ENCODE data around the gene CD6. TPM values are rescaled to one million over a fixed set of nuclear protein-coding genes. Genes with fewer than 3 reads are reported as not detected.

CD6 gene
- total and polyA plus RNA-seq, 2 of the 8 experiments (the other 6 are each of a cell fraction or from before 2014, with no cell fraction given) = 0.03 TPM; not detected in 1

DNA sequence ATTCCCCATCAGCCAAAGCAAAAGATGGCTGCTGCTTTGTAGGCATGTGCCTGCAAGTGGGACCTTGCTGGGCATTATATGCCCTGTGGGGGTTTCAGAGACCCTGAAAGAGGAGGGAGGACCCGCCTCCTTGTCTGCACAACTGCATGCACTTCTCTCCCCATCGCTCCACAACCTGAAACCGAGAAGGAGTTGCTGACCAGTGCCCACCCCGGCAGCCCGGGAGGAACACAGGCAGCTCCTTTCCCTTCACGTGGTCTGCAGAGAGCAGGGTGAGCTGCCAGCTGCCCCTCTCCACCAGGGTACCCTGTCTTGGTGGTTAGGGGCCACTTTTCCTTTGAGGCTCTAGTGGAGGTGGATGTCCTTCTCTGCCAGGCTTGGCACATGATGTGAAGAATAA lies 48.6 kb upstream of the CD6 start:
- WGBS, 2 experiments (ENCODE audit: extremely low coverage in 1 of 2, insufficient coverage in 1 of 2, insufficient read length in 1 of 2, insufficient replicate concordance in 2 of 2, low coverage in 1 of 2, low lambda C conversion rate in 2 of 2, missing lambda C conversion rate in 1 of 2) = 56% methylated on average over 6 of the region's 6 CpGs; no CpG with 5 or more reads in 1 of the 2 experiments
- no peak overlapping the region for H4K8ac ChIP-seq (ENCODE audit: extremely low read depth, insufficient read depth, low read length)
- no peak overlapping the region for H3K4ac ChIP-seq (replicated peaks; ENCODE audit: insufficient read length, low read depth, low read length)
- H2AFZ ChIP-seq (ENCODE audit: low read length) = no peak overlapping the region
- peaks cover 9 to 16% of the 10 kb centered on the region in 2 experiments for H4K20me1 ChIP-seq (replicated peaks in 1 of 2; ENCODE audit: control insufficient read depth in 1 of 2, insufficient read depth in 2 of 2, low read length in 2 of 2)
- DNase-seq (ENCODE audit: low read depth in 1 of 2, low spot score in 2 of 2) (no peak), FAIRE-seq (no peak)
- no peak overlapping the region for H2AK5ac ChIP-seq (ENCODE audit: low read depth, low read length)
- no peaks in the 10 kb centered on the region for H3K9me3 ChIP-seq (ENCODE audit: insufficient read depth in 2 of 2, low read depth in 1 of 2, low read length in 1 of 2)
- peaks cover 0 to 8% of the 10 kb centered on the region in 2 experiments; a peak in 1 of 4 replicates for H3K79me2 ChIP-seq (ENCODE audit: control insufficient read depth in 1 of 2, insufficient read depth in 2 of 2, low read length in 2 of 2)
- CTCF ChIA-PET (ENCODE audit: partially characterized antibody) = interaction anchor here (1.2 to 1.7 kb wide), 3 partner anchors 10 to 23 kb away, joined by 4 to 7 read pairs (median 4); no protein-coding TSS in a partner anchor
- no peak overlapping the region for H3K14ac ChIP-seq (ENCODE audit: insufficient read length)
- no peak overlapping the region for H2BK5ac ChIP-seq (ENCODE audit: low read depth, low read length)
- H2BK20ac ChIP-seq (ENCODE audit: low read length) = no peak overlapping the region
- H3K4me1 ChIP-seq (replicated peaks in 1 of 4; ENCODE audit: control insufficient read depth in 3 of 4, insufficient read depth in 4 of 4, low read length in 3 of 4) = peaks cover 5 to 14% (median 5%) of the 10 kb centered on the region in 4 experiments; a peak in 6 of 7 replicates
- H4K91ac ChIP-seq (replicated peaks; ENCODE audit: insufficient read length, low read length) = no peak overlapping the region
- H3K18ac ChIP-seq (ENCODE audit: extremely low read depth, low read length) = no peak overlapping the region
- H2BK12ac ChIP-seq (ENCODE audit: low read depth, low read length) = no peak overlapping the region
- no peak overlapping the region for H3K23ac ChIP-seq (ENCODE audit: insufficient read length)
- H3K27ac ChIP-seq (ENCODE audit: low read depth, low read length) = no peak overlapping the region
- H4K5ac ChIP-seq (ENCODE audit: insufficient read length, low read depth, low read length) = no peak overlapping the region
- no peak overlapping the region for H2BK120ac ChIP-seq (replicated peaks; ENCODE audit: low read depth, low read length)
- peaks cover 0 to 3% (median 0%) of the 10 kb centered on the region in 4 experiments; a peak in 1 of 7 replicates for H3K27me3 ChIP-seq (replicated peaks in 1 of 4; ENCODE audit: control insufficient read depth in 3 of 4, extremely low read depth in 1 of 4, insufficient read depth in 3 of 4, low read length in 3 of 4)
- no peak overlapping the region for H3K9ac ChIP-seq (replicated peaks in 1 of 4; ENCODE audit: extremely low read depth in 1 of 4, low read depth in 3 of 4, low read length in 3 of 4)
- H3K36me3 ChIP-seq (ENCODE audit: control insufficient read depth in 2 of 4, insufficient read depth in 4 of 4, low read length in 3 of 4) = peaks cover 3 to 16% (median 11%) of the 10 kb centered on the region in 4 experiments; a peak in 5 of 8 replicates
- POLR2A ChIA-PET (ENCODE audit: partially characterized antibody) = interaction anchor here (5.7 kb wide), 1 partner anchor 9 kb away, joined by 26 read pairs; the partner anchor contains the start of gene TMEM109
- H3K4me2 ChIP-seq (ENCODE audit: insufficient read depth in 1 of 2, low read depth in 2 of 2, low read length in 2 of 2) = no peak overlapping the region
- no peak overlapping the region for H3K4me3 ChIP-seq (ENCODE audit: extremely low read depth in 1 of 4, insufficient read depth in 2 of 4, low read depth in 3 of 4, low read length in 4 of 4)
- peaks cover 11% of the 10 kb centered on the region; the same call in 1 of the 2 replicates for H3K23me2 ChIP-seq (ENCODE audit: low read depth, low read length)
- no peak overlapping the region for H2BK15ac ChIP-seq (ENCODE audit: low read length)
- no peak overlapping the region for H3K56ac ChIP-seq (replicated peaks; ENCODE audit: insufficient read length, low read depth, low read length)
- peaks cover 11% of the 10 kb centered on the region for H3K79me1 ChIP-seq (ENCODE audit: low read depth, low read length)
- TF ChIP-seq JUN (IDR thresholded peaks at IDR 0.05; ENCODE audit: low read depth, low read length) (no peak), TAF1 (IDR thresholded peaks at IDR 0.05; ENCODE audit: low read depth, low read length) (no peak), YY1 (IDR thresholded peaks at IDR 0.05; ENCODE audit: low read depth, low read length) (no peak), SP1 (IDR thresholded peaks at IDR 0.05; ENCODE audit: low read depth, low read length) (no peak), TAF7 (optimal IDR thresholded peaks at IDR 0.05; ENCODE audit: borderline replicate concordance, low read depth, low read length) (no peak), TBP (IDR thresholded peaks at IDR 0.05; ENCODE audit: low read depth, low read length) (no peak), MAX (IDR thresholded peaks at IDR 0.05) (no peak), SIRT6 (IDR thresholded peaks at IDR 0.05; ENCODE audit: low read length) (no peak), SP4 (IDR thresholded peaks at IDR 0.05; ENCODE audit: low read length) (no peak), HDAC6 (IDR thresholded peaks at IDR 0.05; ENCODE audit: low read depth, low read length) (no peak), SIN3A (conservative IDR thresholded peaks at IDR 0.05 in 1 of 2, IDR thresholded peaks at IDR 0.05 in 1 of 2; ENCODE audit: low read depth in 1 of 2, low read length in 2 of 2) (no peak)
- TF ChIP-seq, protein P1, sequence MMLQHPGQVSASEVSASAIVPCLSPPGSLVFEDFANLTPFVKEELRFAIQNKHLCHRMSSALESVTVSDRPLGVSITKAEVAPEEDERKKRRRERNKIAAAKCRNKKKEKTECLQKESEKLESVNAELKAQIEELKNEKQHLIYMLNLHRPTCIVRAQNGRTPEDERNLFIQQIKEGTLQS (IDR thresholded peaks at IDR 0.05; ENCODE audit: insufficient read depth, low read depth, low read length) = no peak
- TF ChIP-seq, protein P2, sequence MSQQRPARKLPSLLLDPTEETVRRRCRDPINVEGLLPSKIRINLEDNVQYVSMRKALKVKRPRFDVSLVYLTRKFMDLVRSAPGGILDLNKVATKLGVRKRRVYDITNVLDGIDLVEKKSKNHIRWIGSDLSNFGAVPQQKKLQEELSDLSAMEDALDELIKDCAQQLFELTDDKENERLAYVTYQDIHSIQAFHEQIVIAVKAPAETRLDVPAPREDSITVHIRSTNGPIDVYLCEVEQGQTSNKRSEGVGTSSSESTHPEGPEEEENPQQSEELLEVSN (IDR thresholded peaks at IDR 0.05) = no peak

All from H1 (cell line).